Astrocyte (in vitro differentiated cells and primary cell): Measurements from ENCODE around the gene TTC33. TPM values are rescaled to one million over a fixed set of nuclear protein-coding genes. Genes with fewer than 3 reads are reported as not detected.

Source experiments
- DNase-seq: peaks from one replicate; pipeline ENCODE4 v3.0.0-alpha.2; 2010; ENCODE audit warnings: low read depth
- FAIRE-seq: peaks from 2 replicates; lab custom pipeline; 2011; peaks lifted over from hg19 to GRCh38; lab: Jason Lieb, UNC
- H2AFZ ChIP-seq: 2 replicates; pipeline ENCODE4 v1.6.0; 2012; ENCODE audit warnings: low read depth, low read length, inconsistent platforms
- H3K27ac ChIP-seq: 2 replicates; pipeline ENCODE4 v1.5.1; 2011; ENCODE audit warnings: low read depth, low read length, inconsistent platforms
- H3K27me3 ChIP-seq: 2 replicates; pipeline ENCODE4 v1.6.0; 2011; ENCODE audit warnings: low read length, inconsistent platforms; ENCODE audit not compliant: insufficient read depth
- H3K36me3 ChIP-seq: 2 replicates; pipeline ENCODE4 v1.5.1; 2011; ENCODE audit warnings: low read length, inconsistent platforms; ENCODE audit not compliant: insufficient read depth
- H3K4me1 ChIP-seq: 2 replicates; pipeline ENCODE4 v1.5.1; 2011; ENCODE audit warnings: low read length, inconsistent platforms; ENCODE audit not compliant: insufficient read depth
- H3K4me2 ChIP-seq: 2 replicates; pipeline ENCODE4 v1.6.0; 2012; ENCODE audit warnings: low read length, inconsistent platforms
- H3K4me3 ChIP-seq: 2 replicates; pipeline ENCODE4 v1.5.1; 2011; ENCODE audit warnings: low read depth, mild to moderate bottlenecking, low read length, inconsistent platforms; ENCODE audit not compliant: insufficient read depth
- H3K79me2 ChIP-seq: 2 replicates; pipeline ENCODE4 v1.6.0; 2012; ENCODE audit warnings: mild to moderate bottlenecking, low read length, inconsistent platforms; ENCODE audit not compliant: insufficient read depth
- H3K9ac ChIP-seq: 2 replicates; pipeline ENCODE4 v1.6.0; 2012; ENCODE audit warnings: mild to moderate bottlenecking, low read length, inconsistent platforms
- H3K9me3 ChIP-seq: 2 replicates; pipeline ENCODE4 v1.5.1; 2012; ENCODE audit warnings: low read depth, mild to moderate bottlenecking, low read length, inconsistent platforms; ENCODE audit not compliant: insufficient read depth
- H4K20me1 ChIP-seq: 2 replicates; pipeline ENCODE4 v1.6.0; 2012; ENCODE audit warnings: low read length, inconsistent platforms; ENCODE audit not compliant: insufficient read depth
- H3K27ac Mint-ChIP-seq: one replicate; pipeline ENCODE4 v1.8.0; 2021; ENCODE audit warnings: mild to moderate bottlenecking, mixed read lengths; ENCODE audit not compliant: unreplicated experiment
- H3K27me3 Mint-ChIP-seq: one replicate; pipeline ENCODE4 v1.8.0; 2021; ENCODE audit warnings: low read depth, mixed read lengths; ENCODE audit not compliant: unreplicated experiment
- H3K36me3 Mint-ChIP-seq: one replicate; pipeline ENCODE4 v1.8.0; 2021; ENCODE audit warnings: low read depth, mixed read lengths; ENCODE audit not compliant: unreplicated experiment
- H3K4me1 Mint-ChIP-seq: one replicate; pipeline ENCODE4 v1.8.0; 2021; ENCODE audit warnings: low read depth, mixed read lengths; ENCODE audit not compliant: unreplicated experiment
- H3K4me3 Mint-ChIP-seq: one replicate; pipeline ENCODE4 v1.8.0; 2021; ENCODE audit warnings: mild to moderate bottlenecking, moderate library complexity, mixed read lengths; ENCODE audit not compliant: unreplicated experiment
- H3K9me3 Mint-ChIP-seq: one replicate; pipeline ENCODE4 v1.8.0; 2021; ENCODE audit warnings: mild to moderate bottlenecking, mixed read lengths; ENCODE audit not compliant: unreplicated experiment
- EZH2 ChIP-seq: IDR thresholded peaks from 2 replicates; pipeline ENCODE4 v1.6.1; 2012; ENCODE audit warnings: mild to moderate bottlenecking, low read length, inconsistent platforms; ENCODE audit not compliant: insufficient read depth
- total RNA-seq: library from RNA; stranded (reverse); gene quantifications from 2 replicates; pipeline ENCODE4 v1.2.1, GENCODE V29; 2021
- TF ChIP-seq, protein P1 (sequence below): IDR thresholded peaks from 2 replicates; pipeline ENCODE4 v1.5.1; 2011; ENCODE audit warnings: low read depth, mild to moderate bottlenecking, inconsistent platforms, low read length, moderate library complexity; ENCODE audit not compliant: insufficient read depth

Gene TTC33
- total RNA-seq, 1 donor from 2014 or later = 13.3 TPM

DNA sequence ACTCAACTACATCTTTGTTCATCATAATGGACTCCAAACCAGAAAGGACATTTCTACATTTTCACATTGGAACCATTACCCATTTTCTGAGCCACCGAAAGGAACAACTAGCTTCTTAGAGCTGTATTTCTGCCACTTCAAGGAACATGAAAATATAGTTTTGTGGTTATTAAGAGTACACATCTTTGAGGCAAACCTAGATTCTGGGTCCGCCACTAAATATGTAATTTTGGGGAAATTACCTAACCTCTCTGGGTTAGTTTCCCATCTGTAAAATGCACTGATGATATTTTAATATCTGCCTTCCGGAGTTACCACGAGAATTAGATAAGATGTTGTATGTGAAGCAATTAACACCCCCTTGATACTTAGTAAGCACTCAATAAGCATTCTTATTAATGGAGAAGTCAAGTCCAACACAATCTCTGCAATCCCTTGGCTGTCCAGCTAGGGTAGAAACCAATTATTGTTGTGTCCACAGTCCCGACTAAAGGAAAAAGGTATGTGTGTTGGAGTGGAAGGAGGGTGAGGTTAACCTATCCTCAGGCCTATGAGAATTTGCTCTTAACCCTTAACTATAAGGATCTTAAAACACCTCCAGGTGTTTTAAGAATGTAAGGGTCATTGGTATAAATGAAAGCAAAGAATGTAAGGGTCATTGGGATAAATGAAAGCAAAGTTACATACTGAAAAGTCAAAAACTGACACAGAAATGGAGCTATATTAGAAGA is 170.1 kb downstream of the TTC33 start:
- Mint-ChIP-seq H3K9me3 (no peaks in the 10 kb centered on the region), H3K4me3 (no peak overlapping the region), H3K27ac (no peak overlapping the region), H3K27me3 (no peaks in the 10 kb centered on the region), H3K4me1 (peaks cover 13% of the 10 kb centered on the region), H3K36me3 (no peaks in the 10 kb centered on the region)
- TF ChIP-seq, protein P1, sequence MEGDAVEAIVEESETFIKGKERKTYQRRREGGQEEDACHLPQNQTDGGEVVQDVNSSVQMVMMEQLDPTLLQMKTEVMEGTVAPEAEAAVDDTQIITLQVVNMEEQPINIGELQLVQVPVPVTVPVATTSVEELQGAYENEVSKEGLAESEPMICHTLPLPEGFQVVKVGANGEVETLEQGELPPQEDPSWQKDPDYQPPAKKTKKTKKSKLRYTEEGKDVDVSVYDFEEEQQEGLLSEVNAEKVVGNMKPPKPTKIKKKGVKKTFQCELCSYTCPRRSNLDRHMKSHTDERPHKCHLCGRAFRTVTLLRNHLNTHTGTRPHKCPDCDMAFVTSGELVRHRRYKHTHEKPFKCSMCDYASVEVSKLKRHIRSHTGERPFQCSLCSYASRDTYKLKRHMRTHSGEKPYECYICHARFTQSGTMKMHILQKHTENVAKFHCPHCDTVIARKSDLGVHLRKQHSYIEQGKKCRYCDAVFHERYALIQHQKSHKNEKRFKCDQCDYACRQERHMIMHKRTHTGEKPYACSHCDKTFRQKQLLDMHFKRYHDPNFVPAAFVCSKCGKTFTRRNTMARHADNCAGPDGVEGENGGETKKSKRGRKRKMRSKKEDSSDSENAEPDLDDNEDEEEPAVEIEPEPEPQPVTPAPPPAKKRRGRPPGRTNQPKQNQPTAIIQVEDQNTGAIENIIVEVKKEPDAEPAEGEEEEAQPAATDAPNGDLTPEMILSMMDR = no peak
- no peak for TF ChIP-seq EZH2
- Histone ChIP-seq H2AFZ (no peak overlapping the region), H3K4me1 (no peaks in the 10 kb centered on the region), H3K4me3 (no peak overlapping the region), H3K4me2 (no peak overlapping the region), H3K79me2 (no peaks in the 10 kb centered on the region), H3K27ac (no peak overlapping the region), H3K9me3 (no peaks in the 10 kb centered on the region), H3K27me3 (no peaks in the 10 kb centered on the region), H3K9ac (no peak overlapping the region), H3K36me3 (no peaks in the 10 kb centered on the region), H4K20me1 (no peaks in the 10 kb centered on the region)
- no peak for FAIRE-seq
- no peak for DNase-seq

DNA sequence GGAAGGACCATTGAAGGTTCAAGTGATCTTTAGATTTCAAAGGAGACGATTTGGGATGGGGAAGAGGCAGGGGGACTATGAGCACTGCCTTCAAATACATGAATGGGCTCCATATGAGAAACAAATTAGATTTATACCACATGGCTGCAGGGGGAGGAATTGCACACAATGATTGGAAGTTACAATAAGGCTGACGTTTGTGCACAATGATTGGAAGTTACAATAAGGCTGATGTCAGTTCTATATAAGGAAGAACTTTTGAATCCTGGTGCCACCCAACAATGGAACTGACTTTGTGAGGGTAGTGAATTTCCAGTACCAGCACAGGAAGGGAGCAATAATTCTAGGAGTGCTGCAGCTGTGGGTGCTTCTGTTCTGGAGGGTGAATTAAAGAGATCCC is 171.7 kb downstream of the TTC33 start:
- Histone ChIP-seq H4K20me1 (no peaks in the 10 kb centered on the region), H3K4me1 (no peaks in the 10 kb centered on the region), H3K4me3 (no peak overlapping the region), H3K9ac (no peak overlapping the region), H3K79me2 (no peaks in the 10 kb centered on the region), H3K27me3 (no peaks in the 10 kb centered on the region), H3K9me3 (no peaks in the 10 kb centered on the region), H3K36me3 (no peaks in the 10 kb centered on the region), H3K4me2 (no peak overlapping the region), H3K27ac (no peak overlapping the region), H2AFZ (no peak overlapping the region)
- Mint-ChIP-seq H3K36me3 (no peaks in the 10 kb centered on the region), H3K4me3 (no peak overlapping the region), H3K4me1 (peaks cover 13% of the 10 kb centered on the region), H3K9me3 (no peaks in the 10 kb centered on the region), H3K27me3 (no peaks in the 10 kb centered on the region), H3K27ac (no peak overlapping the region)
- no peak for TF ChIP-seq EZH2
- TF ChIP-seq, protein P1 = no peak
- no peak for FAIRE-seq
- no peak for DNase-seq
